HAP-1 (cell line): ENCODE results near the gene AJM1.
"Not testable (repeated sequence)": the region's sequence is repeated elsewhere in the genome, so short reads cannot be mapped to it uniquely, and the experiment has no call there.

ENCODE experiments used
- DNase-seq, 2 experiments: peaks; one replicate each; pipeline ENCODE4 v3.0.0-alpha.2; 2016 to 2020; ENCODE audit warnings: low spot score in 2 of 2
- H3K27me3 ChIP-seq: fragments of 250-450 bp; sonication (Bioruptor Pico); 2 replicates; pipeline ENCODE4 v1.5.1; 2020; ENCODE audit warnings: low read depth, mild to moderate bottlenecking, moderate library complexity
- H3K36me3 ChIP-seq: fragments of 250-450 bp; sonication (Bioruptor Pico); replicated peaks from 2 replicates; pipeline ENCODE4 v1.5.1; 2020; ENCODE audit warnings: mild to moderate bottlenecking
- H3K4me1 ChIP-seq: fragments of 250-450 bp; sonication (Bioruptor Pico); 2 replicates; pipeline ENCODE4 v1.5.1; 2020; ENCODE audit warnings: mild to moderate bottlenecking
- H3K4me3 ChIP-seq: fragments of 250-450 bp; sonication (Bioruptor Pico); 2 replicates; pipeline ENCODE4 v1.5.1; 2020; ENCODE audit warnings: mild to moderate bottlenecking, moderate library complexity
- H3K9me3 ChIP-seq: fragments of 250-450 bp; sonication (Bioruptor Pico); 2 replicates; pipeline ENCODE4 v1.5.1; 2020; ENCODE audit warnings: mild to moderate bottlenecking, moderate library complexity
- in situ Hi-C: fragments of 300-500 bp; cut with MboI; formaldehyde crosslinking; loops from 3 replicates; pipeline ENCODE4 v1.14.3; 2020; ENCODE audit warnings: low sequenced_read_pairs, inconsistent platforms, mixed read lengths

AJM1 gene

GRCh38 chr9:136840877-136841645 is 1.2 kb upstream of the AJM1 start:
- Histone ChIP-seq H3K9me3 (no peaks in the 10 kb centered on the region), H3K4me1 (peaks cover 13% of the 10 kb centered on the region)
- in situ Hi-C loops = no loop called here

GRCh38 chr9:136841646-136842379 is 465 bp upstream of the AJM1 start:
- H3K9me3 ChIP-seq, H3K4me3 ChIP-seq, DNase-seq, H3K27me3 ChIP-seq, in situ Hi-C loops: not testable (repeated sequence)
- Histone ChIP-seq H3K4me1 (peaks cover 13% of the 10 kb centered on the region), H3K36me3 (peaks cover 14% of the 10 kb centered on the region)

More at GRCh38 chr9:136840877-136841645, 1.2 kb upstream of the AJM1 start:
- DNase-seq = peak in 1 of 2 experiments; percentile 54
- Histone ChIP-seq H3K27me3 (no peaks in the 10 kb centered on the region), H3K4me3 (no peak overlapping the region), H3K36me3 (peaks cover 21% of the 10 kb centered on the region)

- peaks cover 19% of the 10 kb centered on the region for H3K4me1 ChIP-seq
- DNase-seq, in situ Hi-C loops, H3K9me3 ChIP-seq, H3K27me3 ChIP-seq: not testable (repeated sequence)
- peaks cover 12% of the 10 kb centered on the region for H3K36me3 ChIP-seq
- H3K4me3 ChIP-seq = peak overlapping the region; percentile 19; the same call in 1 of the 2 replicates
Observed at GRCh38 chr9:136843159-136843800, 1.0 kb downstream of the AJM1 start.

GRCh38 chr9:136843801-136844740 is 1.8 kb downstream of the AJM1 start:
- H3K9me3 ChIP-seq, in situ Hi-C loops, H3K27me3 ChIP-seq: not testable (repeated sequence)
- Histone ChIP-seq H3K4me3 (peak overlapping the region; percentile 19), H3K36me3 (peaks cover 12% of the 10 kb centered on the region), H3K4me1 (peaks cover 19% of the 10 kb centered on the region)
- DNase-seq = peak in 1 of 2 experiments; percentile 85

GRCh38 chr9:136844761-136845464 is 2.6 kb downstream of the AJM1 start:
- no peak for DNase-seq
- peaks cover 5% of the 10 kb centered on the region for H3K36me3 ChIP-seq
- H3K4me1 ChIP-seq = peaks cover 22% of the 10 kb centered on the region
- no peaks in the 10 kb centered on the region for H3K9me3 ChIP-seq
- H3K27me3 ChIP-seq = no peaks in the 10 kb centered on the region
- H3K4me3 ChIP-seq = no peak overlapping the region
- in situ Hi-C loops = no loop called here

GRCh38 chr9:136845465-136846260 is 3.4 kb downstream of the AJM1 start:
- Histone ChIP-seq H3K27me3 (no peaks in the 10 kb centered on the region), H3K9me3 (no peaks in the 10 kb centered on the region), H3K4me3 (no peak overlapping the region), H3K4me1 (peaks cover 27% of the 10 kb centered on the region), H3K36me3 (peaks cover 7% of the 10 kb centered on the region)
- in situ Hi-C loops = no loop called here
- no peak for DNase-seq

- Histone ChIP-seq H3K9me3 (no peaks in the 10 kb centered on the region), H3K4me3 (no peak overlapping the region), H3K36me3 (peaks cover 14% of the 10 kb centered on the region), H3K4me1 (peaks cover 27% of the 10 kb centered on the region), H3K27me3 (no peaks in the 10 kb centered on the region)
- DNase-seq = no peak
- in situ Hi-C loops = no loop called here
Observed at GRCh38 chr9:136846376-136847087, 4.3 kb downstream of the AJM1 start.

GRCh38 chr9:136847088-136847825 is 5.0 kb downstream of the AJM1 start:
- Histone ChIP-seq H3K4me1 (peaks cover 27% of the 10 kb centered on the region), H3K27me3 (no peaks in the 10 kb centered on the region), H3K9me3 (no peaks in the 10 kb centered on the region), H3K36me3 (peaks cover 17% of the 10 kb centered on the region), H3K4me3 (peak overlapping the region; percentile 75)
- in situ Hi-C loops = no loop called here
- peak in 1 of 2 experiments; percentile 63 for DNase-seq

GRCh38 chr9:136847826-136848392 is 5.6 kb downstream of the AJM1 start:
- H3K4me3 ChIP-seq = peak overlapping the region; percentile 75
- in situ Hi-C loops = no loop called here

GRCh38 chr9:136848393-136849037 is 6.2 kb downstream of the AJM1 start:
- H3K4me3 ChIP-seq = peak overlapping the region; percentile 75
- H3K4me1 ChIP-seq = peaks cover 18% of the 10 kb centered on the region
- peak; percentile 35 to 67 for DNase-seq
- no peaks in the 10 kb centered on the region for H3K27me3 ChIP-seq
- in situ Hi-C loops = no loop called here
- H3K36me3 ChIP-seq = peaks cover 17% of the 10 kb centered on the region
- H3K9me3 ChIP-seq = no peaks in the 10 kb centered on the region

More at GRCh38 chr9:136847826-136848392, 5.6 kb downstream of the AJM1 start:
- no peaks in the 10 kb centered on the region for H3K9me3 ChIP-seq
- H3K4me1 ChIP-seq = peaks cover 24% of the 10 kb centered on the region
- H3K36me3 ChIP-seq = peaks cover 17% of the 10 kb centered on the region
- DNase-seq = peak in 1 of 2 experiments; percentile 80
- no peaks in the 10 kb centered on the region for H3K27me3 ChIP-seq
